UCSD-AML1 (cell line): Measurements from ENCODE around the gene MIX23.

Experiments used
- DNase-seq: peaks from one replicate; lab custom pipeline; 2025; ENCODE audit not compliant: unreplicated experiment; lab: John Stamatoyannopoulos, UW

The MIX23 gene

GRCh38 chr3:122353215-122353614, 29.8 kb downstream of the MIX23 start:
- DNase-seq: no peak

DNA sequence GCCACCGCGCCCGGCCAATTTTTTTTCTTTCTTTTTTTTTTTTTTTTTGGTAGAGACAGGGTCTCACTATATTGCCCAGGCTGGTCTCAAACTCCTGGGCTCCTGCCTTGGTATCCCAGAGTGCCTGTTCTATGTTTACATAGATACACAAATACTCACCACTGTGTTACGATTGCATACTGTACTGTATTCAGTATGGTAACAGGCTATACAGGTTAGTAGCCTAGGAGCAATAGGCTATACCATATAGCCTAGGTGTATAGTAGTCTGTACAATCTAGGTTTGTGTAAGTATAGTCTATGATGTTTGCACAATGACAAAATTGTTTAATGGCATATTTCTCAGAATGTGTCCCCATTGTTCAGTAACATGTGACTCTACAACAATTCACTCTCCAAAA, 31.4 kb downstream of the MIX23 start:
- DNase-seq: no peak

GRCh38 chr3:122350814-122351418, 32.1 kb downstream of the MIX23 start:
- no peak for DNase-seq

DNA sequence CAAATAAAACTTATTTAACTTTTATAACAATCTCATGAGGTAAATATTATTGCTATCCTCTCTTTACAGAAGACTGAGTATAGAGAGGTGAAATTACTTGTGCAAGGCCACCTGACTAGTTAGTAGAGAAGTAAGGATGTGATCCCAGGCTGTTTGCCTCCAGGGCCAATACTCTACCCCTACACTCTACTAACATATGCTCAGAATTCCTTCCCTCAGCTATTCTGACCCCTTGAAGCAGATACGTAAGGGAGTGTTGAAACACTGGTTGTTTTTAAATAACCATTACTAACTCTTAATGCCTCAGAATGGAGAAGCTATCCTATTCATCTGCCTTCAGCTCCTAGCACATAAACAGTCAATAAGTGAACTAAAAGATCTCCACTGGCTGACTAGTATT, 33.9 kb downstream of the MIX23 start:
- DNase-seq: no peak

DNA sequence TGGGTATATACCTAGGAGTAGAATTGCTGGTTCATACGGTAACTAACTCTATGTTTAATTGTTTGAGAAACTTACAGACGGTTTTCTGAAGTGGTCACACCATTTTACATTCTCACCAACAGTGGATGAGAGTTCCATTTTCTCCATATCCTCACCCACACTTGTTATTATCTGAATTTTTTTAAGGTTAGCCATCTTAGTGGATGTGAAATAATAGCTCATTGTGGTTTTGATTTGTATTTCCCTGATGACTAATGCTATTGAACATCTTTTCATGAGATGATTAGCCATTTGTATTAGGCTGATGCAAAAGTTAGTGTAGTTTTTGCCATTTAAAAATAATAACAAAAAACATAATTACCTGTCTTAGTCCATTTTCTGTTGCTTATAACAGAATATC, 39.4 kb downstream of the MIX23 start:
- DNase-seq: no peak

DNA sequence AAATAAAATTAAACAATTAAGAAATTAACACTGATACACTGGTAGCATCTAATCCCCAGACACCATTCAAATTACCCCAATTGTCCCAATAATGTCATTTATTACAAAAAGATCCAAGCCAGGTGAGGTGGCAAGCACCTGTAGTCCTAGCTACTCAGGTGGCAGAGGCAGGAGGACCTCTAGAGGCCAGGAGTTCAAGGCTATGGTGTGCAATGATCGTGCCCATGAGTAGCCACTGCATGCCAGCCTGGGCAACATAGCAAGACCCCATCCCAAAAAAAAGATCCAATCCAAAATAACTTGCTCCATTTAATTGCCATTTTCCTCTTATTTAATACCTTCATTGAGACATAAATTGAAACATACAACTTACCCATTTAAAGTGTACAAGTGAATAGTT, 40.2 kb downstream of the MIX23 start:
- DNase-seq: no peak

DNA sequence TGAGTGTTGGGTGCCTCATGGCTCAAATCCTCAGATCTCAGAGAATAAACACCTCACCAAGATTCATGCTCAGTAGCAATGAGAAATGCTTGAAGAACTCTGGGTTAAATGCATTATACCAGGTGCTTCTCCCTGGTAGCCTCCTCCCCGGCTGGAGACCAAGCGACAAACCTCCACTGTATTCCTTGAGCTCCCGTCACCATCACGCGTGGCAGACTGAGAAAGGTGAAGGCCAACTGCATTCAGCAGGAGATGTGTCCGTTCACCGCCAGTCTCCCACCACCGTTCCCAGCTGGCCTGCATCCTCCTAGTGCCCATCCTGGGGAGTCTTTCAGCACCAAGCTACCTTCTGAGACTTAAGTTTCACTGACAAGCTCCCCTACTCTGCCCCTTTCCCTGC, 50.5 kb downstream of the MIX23 start:
- no peak for DNase-seq

DNA sequence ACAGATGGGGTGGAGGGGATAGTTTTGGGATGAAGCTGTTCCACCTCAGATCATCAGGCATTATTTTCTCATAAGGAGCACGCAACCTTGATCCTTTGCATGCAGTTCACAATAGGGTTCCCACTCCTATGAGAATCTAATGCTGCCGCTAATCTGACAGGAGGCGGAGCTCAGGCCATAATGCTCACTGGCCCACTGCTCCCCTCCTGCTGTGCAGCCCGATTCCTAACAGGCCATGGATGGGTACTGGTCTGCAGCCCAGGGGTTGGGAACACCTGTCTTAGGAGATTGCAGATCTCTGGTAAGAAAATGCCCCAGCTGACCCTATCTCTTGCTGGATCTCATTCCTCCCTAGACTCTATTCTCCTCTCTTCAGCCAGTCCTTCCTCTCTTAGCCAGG, 51.1 kb downstream of the MIX23 start:
- no peak for DNase-seq

- DNase-seq: no peak
These were observed 57.3 kb downstream of the MIX23 start for GRCh38 chr3:122325769-122326168.

DNA sequence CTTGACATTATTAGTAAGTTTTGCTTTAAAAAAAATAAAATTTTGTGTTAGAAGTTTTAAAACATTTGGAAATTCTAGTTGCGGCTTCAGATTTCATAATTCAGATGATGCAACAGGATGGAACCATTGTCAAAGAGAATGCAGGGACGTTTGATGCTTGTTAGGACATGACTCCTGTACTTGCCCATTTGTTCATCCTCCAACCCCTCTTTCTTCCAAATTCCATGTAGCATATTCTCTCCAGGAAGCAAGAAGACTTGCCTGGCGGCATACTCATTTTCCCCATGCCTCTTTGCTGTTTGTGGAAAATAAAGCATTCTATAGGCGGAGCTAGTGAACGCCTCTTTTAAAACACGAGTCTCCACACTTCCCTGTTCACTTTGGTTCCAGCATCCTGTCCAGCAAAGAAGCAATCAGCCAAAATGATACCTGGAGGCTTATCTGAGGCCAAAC, 58.1 kb downstream of the MIX23 start, which contains the start of gene CSTA:
Gene CSTA (plus strand): TSS at position 378 of the 453 bp plus-strand sequence. CDS start 45 bp downstream, at position 423.
- DNase-seq: no peak

DNA sequence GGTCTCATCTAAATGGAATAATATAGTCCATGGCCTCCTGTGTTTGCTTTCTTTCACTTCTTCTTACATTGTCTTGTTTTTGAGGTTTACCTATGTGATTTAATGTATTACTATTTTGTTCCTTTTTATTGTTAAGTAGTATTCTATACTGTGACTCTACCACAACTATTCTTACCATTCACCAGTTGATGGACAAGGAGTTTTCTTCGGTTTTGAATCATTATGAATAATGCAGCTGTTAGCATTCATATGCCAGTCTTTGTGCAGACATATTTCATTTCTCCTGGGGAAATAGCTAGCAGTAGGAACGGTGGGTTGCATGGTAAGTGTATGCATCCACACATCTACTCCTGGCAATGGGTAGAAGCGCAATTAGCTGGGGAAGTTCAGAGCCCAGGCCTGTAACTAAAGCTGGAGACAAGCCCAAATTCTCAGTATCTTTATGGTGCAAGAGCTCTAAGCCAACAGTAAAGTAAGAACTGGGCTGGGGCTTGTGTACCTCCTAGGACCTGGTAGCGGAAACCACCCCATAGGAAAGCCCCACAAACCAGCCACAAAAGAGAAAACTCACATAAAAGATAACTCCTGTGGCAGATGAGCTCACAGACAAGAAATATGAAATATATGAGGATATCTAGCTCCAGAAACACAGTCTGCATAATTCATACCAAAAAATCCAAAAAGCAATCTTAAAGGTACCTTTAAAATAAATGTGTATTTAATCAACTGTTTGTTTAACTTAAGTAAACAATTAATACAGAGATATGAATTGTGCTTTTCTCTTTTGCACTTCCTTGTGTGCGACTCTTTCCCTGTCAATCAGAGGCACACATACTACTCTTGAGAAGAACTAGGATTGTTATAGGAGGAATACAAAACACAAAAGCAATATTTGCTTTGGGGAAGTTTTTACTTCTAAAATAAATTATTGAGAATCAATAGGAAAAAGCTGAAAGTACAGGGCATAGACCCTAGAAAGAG, 60.6 kb downstream of the MIX23 start:
- DNase-seq: no peak

DNA sequence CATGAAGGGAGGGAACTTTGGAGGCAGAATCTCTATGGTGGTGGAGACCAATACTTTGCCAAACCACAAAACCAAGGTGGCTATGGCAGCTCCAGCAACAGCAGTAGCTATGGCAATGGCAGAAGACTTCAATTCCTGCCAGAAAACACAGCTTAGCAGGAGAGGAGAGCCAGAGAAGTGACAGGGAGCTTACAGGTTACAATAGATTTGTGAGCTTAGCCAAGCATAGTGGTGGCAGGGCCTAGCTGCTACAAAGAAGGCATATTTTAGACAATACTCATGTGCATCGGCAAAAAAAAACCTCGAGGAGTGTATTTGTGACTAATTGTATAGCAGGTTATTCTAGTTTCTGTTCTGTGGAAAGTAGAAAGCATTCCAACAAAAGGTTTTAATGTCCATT, 64.4 kb downstream of the MIX23 start:
- no peak for DNase-seq

- no peak for DNase-seq
These were observed 66.7 kb downstream of the MIX23 start for GRCh38 chr3:122316368-122316767.

GRCh38 chr3:122315619-122316018, 67.4 kb downstream of the MIX23 start:
- no peak for DNase-seq

GRCh38 chr3:122314228-122314876, 68.7 kb downstream of the MIX23 start:
- no peak for DNase-seq

DNA sequence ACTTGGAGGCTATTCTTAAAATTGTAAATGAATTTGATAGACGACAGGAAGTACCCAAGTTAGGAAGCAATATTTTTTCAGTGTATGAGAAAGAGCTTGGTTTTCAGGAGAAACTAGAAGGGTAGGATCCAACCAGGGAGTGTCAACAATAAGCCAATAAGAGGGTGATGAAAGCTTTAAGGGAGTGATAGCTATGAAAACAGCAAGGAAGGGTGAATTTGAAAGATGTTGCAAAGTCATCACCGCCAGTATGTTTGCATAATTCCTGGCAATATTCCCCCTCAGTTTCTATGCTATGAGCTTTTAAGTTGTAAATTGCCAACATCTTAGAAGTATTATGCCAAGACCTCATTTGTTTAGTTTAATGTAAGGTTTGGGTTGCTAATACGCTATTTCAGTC, 69.8 kb downstream of the MIX23 start:
- DNase-seq: no peak

- DNase-seq: no peak
These were observed 70.2 kb downstream of the MIX23 start for GRCh38 chr3:122312826-122313225.

DNA sequence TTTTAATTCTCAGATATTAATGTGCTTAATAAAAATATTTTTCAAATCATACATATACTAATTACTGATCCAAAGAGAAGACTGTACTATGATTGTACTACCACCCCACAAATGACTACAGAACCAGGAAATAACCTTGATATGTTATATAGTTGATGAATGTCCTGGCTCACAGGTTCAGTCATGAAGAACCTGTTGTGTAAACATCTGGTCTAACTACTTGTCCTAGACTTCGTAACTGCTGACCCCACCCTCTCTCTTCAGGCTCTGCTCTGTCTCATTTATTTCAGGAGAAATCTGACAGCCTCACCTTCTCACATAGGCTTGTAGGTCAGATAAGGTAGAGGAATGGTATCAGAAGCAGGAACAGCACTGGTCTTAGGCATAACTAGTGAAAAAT, 72.7 kb downstream of the MIX23 start:
- no peak for DNase-seq
